CD14-positive monocyte (primary cell): ENCODE data around the gene FRMD3. TPM values are rescaled to one million over a fixed set of nuclear protein-coding genes. Genes with fewer than 3 reads are reported as not detected.

Experiments used
- DNase-seq, 3 donors: peaks; one replicate each; pipeline ENCODE4 v3.0.0-alpha.2; 2011 to 2022
- H2AFZ ChIP-seq: 2 replicates; pipeline ENCODE4 v1.6.0; 2012; ENCODE audit warnings: mild to moderate bottlenecking, low read depth, low read length, inconsistent platforms; ENCODE audit not compliant: insufficient read depth, poor library complexity, severe bottlenecking
- H3K27ac ChIP-seq, 2 donors: 1 replicate in 1 of 2; 2 replicates in 1 of 2; pipeline ENCODE4 v1.5.1; 2012 to 2013; ENCODE audit warnings: low read length in 2 of 2, control low read depth in 1 of 2, inconsistent platforms in 1 of 2, low read depth in 1 of 2, mild to moderate bottlenecking in 1 of 2
- H3K27me3 ChIP-seq, 2 donors: one replicate each; pipeline versions ENCODE4 v1.6.0 to v1.6.1; 2011 to 2013; ENCODE audit warnings: low read length in 2 of 2; ENCODE audit not compliant: control insufficient read depth in 2 of 2, insufficient read depth in 2 of 2
- H3K36me3 ChIP-seq, 2 donors: replicated peaks in 1 of 2; 1 replicate in 1 of 2; 2 replicates in 1 of 2; pipeline versions ENCODE4 v1.5.1 to v1.6.1; 2012 to 2013; ENCODE audit warnings: low read length in 2 of 2, control low read depth in 1 of 2, inconsistent platforms in 1 of 2, mild to moderate bottlenecking in 1 of 2; ENCODE audit not compliant: insufficient read depth in 2 of 2, control insufficient read depth in 1 of 2
- H3K4me1 ChIP-seq, 2 donors: 1 replicate in 1 of 2; 2 replicates in 1 of 2; pipeline versions ENCODE4 v1.5.1 to v1.6.1; 2012 to 2013; ENCODE audit warnings: low read length in 2 of 2, control low read depth in 1 of 2, inconsistent platforms in 1 of 2, mild to moderate bottlenecking in 1 of 2, moderate library complexity in 1 of 2; ENCODE audit not compliant: insufficient read depth in 2 of 2, control insufficient read depth in 1 of 2
- H3K4me2 ChIP-seq: replicated peaks from 2 replicates; pipeline ENCODE3; 2012; ENCODE audit warnings: low read length, moderate library complexity, mild to moderate bottlenecking; ENCODE audit not compliant: poor library complexity, severe bottlenecking; ENCODE audit errors: extremely low read depth
- H3K4me3 ChIP-seq, 3 experiments: fragments of 200-600 bp in 1 of 3; sonication (generic) in 1 of 3; replicated peaks in 1 of 3; 1 replicate in 2 of 3; 2 replicates in 1 of 3; pipeline ENCODE4 v1.5.1; 2011 to 2013; ENCODE audit warnings: low read length in 3 of 3, mild to moderate bottlenecking in 3 of 3, control low read depth in 2 of 3, low read depth in 2 of 3, inconsistent platforms in 1 of 3, moderate library complexity in 1 of 3
- H3K79me2 ChIP-seq: 2 replicates; pipeline ENCODE4 v1.6.0; 2012; ENCODE audit warnings: mild to moderate bottlenecking, control low read depth, inconsistent platforms, low read length, moderate library complexity; ENCODE audit not compliant: insufficient read depth
- H3K9ac ChIP-seq: 2 replicates; pipeline ENCODE4 v1.6.0; 2017; ENCODE audit warnings: low read length, mild to moderate bottlenecking; ENCODE audit not compliant: insufficient read depth, poor library complexity, severe bottlenecking
- H3K9me3 ChIP-seq, 2 donors: replicated peaks in 1 of 2; 1 replicate in 1 of 2; 2 replicates in 1 of 2; pipeline versions ENCODE4 v1.5.1 to v1.6.1; 2012 to 2013; ENCODE audit warnings: low read length in 2 of 2, control low read depth in 1 of 2; ENCODE audit not compliant: control insufficient read depth in 1 of 2, insufficient read depth in 1 of 2
- H4K20me1 ChIP-seq: 2 replicates; pipeline ENCODE4 v1.6.0; 2012; ENCODE audit warnings: mild to moderate bottlenecking, low read length, control low read depth, moderate library complexity; ENCODE audit not compliant: insufficient read depth
- H3K27ac Mint-ChIP-seq, 7 donors: one replicate each; pipeline ENCODE4 v1.8.0; 2020; ENCODE audit warnings: mild to moderate bottlenecking in 7 of 7, mixed read lengths in 7 of 7, moderate library complexity in 6 of 7, inconsistent platforms in 2 of 7
- H3K27me3 Mint-ChIP-seq, 3 donors: one replicate each; pipeline ENCODE4 v1.8.0; 2021 to 2022; ENCODE audit warnings: low read depth in 3 of 3, mild to moderate bottlenecking in 3 of 3, mixed read lengths in 3 of 3, moderate library complexity in 3 of 3, inconsistent platforms in 1 of 3
- H3K36me3 Mint-ChIP-seq, 2 donors: one replicate each; pipeline ENCODE4 v1.8.0; 2020; ENCODE audit warnings: mixed read lengths in 2 of 2, inconsistent platforms in 1 of 2, mild to moderate bottlenecking in 1 of 2
- H3K4me1 Mint-ChIP-seq: one replicate; pipeline ENCODE4 v1.8.0; 2020; ENCODE audit warnings: mild to moderate bottlenecking, mixed read lengths
- H3K4me3 Mint-ChIP-seq, 2 donors: one replicate each; pipeline ENCODE4 v1.8.0; 2020; ENCODE audit warnings: mild to moderate bottlenecking in 2 of 2, mixed read lengths in 2 of 2, moderate library complexity in 1 of 2
- H3K9me3 Mint-ChIP-seq, 7 donors: one replicate each; pipeline ENCODE4 v1.8.0; 2020 to 2022; ENCODE audit warnings: mixed read lengths in 7 of 7, mild to moderate bottlenecking in 6 of 7, moderate library complexity in 6 of 7, inconsistent platforms in 2 of 7
- CTCF ChIP-seq: fragments of 200-600 bp; IDR thresholded peaks from one replicate; pipeline ENCODE4 v1.8.0; 2022; ENCODE audit warnings: antibody characterized with exemption, mild to moderate bottlenecking
- WGBS: methylation state at CpG from one replicate; pipeline ENCODE4 v1.1.5; 2013; ENCODE audit warnings: missing lambda C conversion rate; ENCODE audit not compliant: insufficient coverage; 5-methylcytosine and 5-hydroxymethylcytosine counted together
- intact Hi-C, 2 donors: fragments of 100-400 bp; cut with micrococcal nuclease; formaldehyde crosslinking; loops; one replicate each; pipeline versions ENCODE4 v1.15.0 to v1.15.1; 2023
- polyA plus RNA-seq, 3 donors: library from polyadenylated mRNA; depleted of rRNA in 1 of 3; unstranded in 2 of 3; stranded (reverse) in 1 of 3; fragments of 300-500 nt in 2 of 3; fragments of >200 nt in 1 of 3; fragmentation: Illumina TruSeq in 2 of 3; gene quantifications; 1 replicate in 2 of 3; 2 replicates in 1 of 3; pipeline ENCODE4 v1.2.3, GENCODE V29; 2012 to 2021

The FRMD3 gene
- polyA plus RNA-seq, 3 donors, result 2.8 to 9.8 (median 4.2) TPM

DNA sequence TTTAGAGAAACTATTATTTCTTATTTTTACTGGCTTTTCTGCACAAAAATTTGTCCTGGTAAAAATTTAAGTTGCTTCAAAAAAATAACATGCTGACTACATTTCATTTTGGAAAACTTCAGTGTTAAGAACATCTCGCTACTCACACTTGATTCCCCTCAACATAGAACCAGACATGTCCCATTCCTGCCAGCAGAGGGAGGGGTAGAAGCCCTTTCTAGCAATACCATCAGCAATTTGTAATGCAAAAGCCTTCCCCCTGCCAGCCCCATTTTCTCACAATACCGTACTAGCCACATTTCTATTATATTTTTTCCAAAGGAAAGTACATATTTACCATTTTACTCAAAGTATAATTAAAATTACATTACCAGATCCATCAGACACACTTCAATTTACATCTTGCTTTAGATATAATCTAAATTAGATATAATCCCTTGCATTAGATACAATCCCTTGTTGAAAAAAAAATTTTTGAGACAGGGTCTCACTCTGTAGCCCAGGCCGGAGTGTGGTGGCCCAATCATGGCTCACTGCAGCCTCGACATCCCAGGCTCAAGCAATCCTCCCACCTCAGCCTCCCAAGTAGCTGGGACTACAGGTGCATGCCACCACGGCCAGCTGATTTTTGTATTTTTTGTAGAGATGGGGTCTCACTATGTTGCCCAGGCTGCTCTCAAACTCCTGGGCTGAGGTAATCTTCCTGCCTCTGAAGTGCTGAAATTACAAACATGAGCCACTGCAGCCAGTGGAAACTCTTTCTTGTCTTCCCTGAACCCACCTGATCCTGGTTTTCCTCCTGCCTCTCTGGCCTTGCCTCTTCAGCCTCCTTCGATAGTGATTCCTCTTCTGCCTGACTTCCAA, 45.2 kb upstream of the FRMD3 start:
- intact Hi-C loops, result no loop called here
- H3K27me3 Mint-ChIP-seq, result no peaks in the 10 kb centered on the region

GRCh38 chr9:83582029-83582428, 43.8 kb upstream of the FRMD3 start:
- no peak overlapping the region for H3K4me3 ChIP-seq
- no peak overlapping the region for H3K9ac ChIP-seq
- no peaks in the 10 kb centered on the region for H3K4me1 Mint-ChIP-seq
- no peak overlapping the region for H3K27ac ChIP-seq
- no peaks in the 10 kb centered on the region for H3K79me2 ChIP-seq
- no peak overlapping the region for H3K4me3 Mint-ChIP-seq
- H3K9me3 ChIP-seq, result peaks cover 0 to 6% of the 10 kb centered on the region in 2 donors
- H3K36me3 Mint-ChIP-seq, result peaks cover 0 to 2% of the 10 kb centered on the region in 2 donors
- H3K4me1 ChIP-seq, result no peaks in the 10 kb centered on the region
- H3K27ac Mint-ChIP-seq, result no peak overlapping the region
- no peaks in the 10 kb centered on the region for H3K36me3 ChIP-seq
- no peak for DNase-seq
- no peaks in the 10 kb centered on the region for H3K27me3 ChIP-seq
- no peaks in the 10 kb centered on the region for H4K20me1 ChIP-seq
- no peak overlapping the region for H2AFZ ChIP-seq
- no peak for TF ChIP-seq CTCF
- H3K27me3 Mint-ChIP-seq, result no peaks in the 10 kb centered on the region
- H3K9me3 Mint-ChIP-seq, result peaks cover 2 to 19% (median 11%) of the 10 kb centered on the region in 7 donors
- intact Hi-C loops, result no loop called here
- WGBS, result no CpG with 5 or more reads among the region's 1 CpG
- no peak overlapping the region for H3K4me2 ChIP-seq

More for the DNA sequence above, 45.2 kb upstream of the FRMD3 start:
- Mint-ChIP-seq H3K27ac (no peak overlapping the region), H3K9me3 (peaks cover 0 to 11% (median 4%) of the 10 kb centered on the region in 7 donors), H3K4me1 (no peaks in the 10 kb centered on the region), H3K4me3 (no peak overlapping the region), H3K36me3 (peaks cover 0 to 2% of the 10 kb centered on the region in 2 donors)
- Histone ChIP-seq H3K4me2 (no peak overlapping the region), H3K9me3 (peaks cover 0 to 1% of the 10 kb centered on the region in 2 donors), H3K36me3 (no peaks in the 10 kb centered on the region), H3K27ac (no peak overlapping the region), H2AFZ (no peak overlapping the region), H3K79me2 (no peaks in the 10 kb centered on the region), H3K9ac (no peak overlapping the region), H3K4me3 (no peak overlapping the region), H4K20me1 (no peaks in the 10 kb centered on the region), H3K4me1 (no peaks in the 10 kb centered on the region), H3K27me3 (no peaks in the 10 kb centered on the region)
- TF ChIP-seq CTCF, result peak; percentile 68
- DNase-seq, result peak in 2 of 3 donors; percentile 17 to 18
- 86% methylated on average over 1 of the region's 6 CpGs for WGBS
